Measurements from ENCODE around the gene SMIM1. TPM values are rescaled to one million over a fixed set of nuclear protein-coding genes. Genes with fewer than 3 reads are reported as not detected.

Gene SMIM1
- total and polyA plus RNA-seq, 2 experiments from 2014 or later: 3.2 to 7.2 TPM

DNA sequence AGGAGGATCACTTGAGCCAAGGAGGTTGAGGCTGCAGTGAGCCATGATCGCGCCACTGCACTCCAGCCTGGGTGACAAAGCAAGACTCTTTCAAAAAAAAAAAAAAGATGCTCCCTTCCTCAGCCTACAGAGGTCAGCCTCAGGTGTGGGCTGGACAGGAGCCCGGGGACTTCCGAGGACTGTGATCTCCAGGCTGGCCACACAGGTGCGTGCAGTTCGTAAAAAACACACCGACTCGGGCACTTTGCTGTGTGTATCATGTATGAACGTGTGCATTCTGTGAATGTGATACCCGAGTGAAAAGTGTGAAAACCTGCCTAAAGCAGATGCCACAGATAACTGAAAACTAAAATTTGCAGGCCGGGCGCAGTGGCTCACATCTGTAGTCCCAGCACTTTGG, 28.7 kb upstream of the SMIM1 start (continued):
- TF ChIP-seq, protein P1, sequence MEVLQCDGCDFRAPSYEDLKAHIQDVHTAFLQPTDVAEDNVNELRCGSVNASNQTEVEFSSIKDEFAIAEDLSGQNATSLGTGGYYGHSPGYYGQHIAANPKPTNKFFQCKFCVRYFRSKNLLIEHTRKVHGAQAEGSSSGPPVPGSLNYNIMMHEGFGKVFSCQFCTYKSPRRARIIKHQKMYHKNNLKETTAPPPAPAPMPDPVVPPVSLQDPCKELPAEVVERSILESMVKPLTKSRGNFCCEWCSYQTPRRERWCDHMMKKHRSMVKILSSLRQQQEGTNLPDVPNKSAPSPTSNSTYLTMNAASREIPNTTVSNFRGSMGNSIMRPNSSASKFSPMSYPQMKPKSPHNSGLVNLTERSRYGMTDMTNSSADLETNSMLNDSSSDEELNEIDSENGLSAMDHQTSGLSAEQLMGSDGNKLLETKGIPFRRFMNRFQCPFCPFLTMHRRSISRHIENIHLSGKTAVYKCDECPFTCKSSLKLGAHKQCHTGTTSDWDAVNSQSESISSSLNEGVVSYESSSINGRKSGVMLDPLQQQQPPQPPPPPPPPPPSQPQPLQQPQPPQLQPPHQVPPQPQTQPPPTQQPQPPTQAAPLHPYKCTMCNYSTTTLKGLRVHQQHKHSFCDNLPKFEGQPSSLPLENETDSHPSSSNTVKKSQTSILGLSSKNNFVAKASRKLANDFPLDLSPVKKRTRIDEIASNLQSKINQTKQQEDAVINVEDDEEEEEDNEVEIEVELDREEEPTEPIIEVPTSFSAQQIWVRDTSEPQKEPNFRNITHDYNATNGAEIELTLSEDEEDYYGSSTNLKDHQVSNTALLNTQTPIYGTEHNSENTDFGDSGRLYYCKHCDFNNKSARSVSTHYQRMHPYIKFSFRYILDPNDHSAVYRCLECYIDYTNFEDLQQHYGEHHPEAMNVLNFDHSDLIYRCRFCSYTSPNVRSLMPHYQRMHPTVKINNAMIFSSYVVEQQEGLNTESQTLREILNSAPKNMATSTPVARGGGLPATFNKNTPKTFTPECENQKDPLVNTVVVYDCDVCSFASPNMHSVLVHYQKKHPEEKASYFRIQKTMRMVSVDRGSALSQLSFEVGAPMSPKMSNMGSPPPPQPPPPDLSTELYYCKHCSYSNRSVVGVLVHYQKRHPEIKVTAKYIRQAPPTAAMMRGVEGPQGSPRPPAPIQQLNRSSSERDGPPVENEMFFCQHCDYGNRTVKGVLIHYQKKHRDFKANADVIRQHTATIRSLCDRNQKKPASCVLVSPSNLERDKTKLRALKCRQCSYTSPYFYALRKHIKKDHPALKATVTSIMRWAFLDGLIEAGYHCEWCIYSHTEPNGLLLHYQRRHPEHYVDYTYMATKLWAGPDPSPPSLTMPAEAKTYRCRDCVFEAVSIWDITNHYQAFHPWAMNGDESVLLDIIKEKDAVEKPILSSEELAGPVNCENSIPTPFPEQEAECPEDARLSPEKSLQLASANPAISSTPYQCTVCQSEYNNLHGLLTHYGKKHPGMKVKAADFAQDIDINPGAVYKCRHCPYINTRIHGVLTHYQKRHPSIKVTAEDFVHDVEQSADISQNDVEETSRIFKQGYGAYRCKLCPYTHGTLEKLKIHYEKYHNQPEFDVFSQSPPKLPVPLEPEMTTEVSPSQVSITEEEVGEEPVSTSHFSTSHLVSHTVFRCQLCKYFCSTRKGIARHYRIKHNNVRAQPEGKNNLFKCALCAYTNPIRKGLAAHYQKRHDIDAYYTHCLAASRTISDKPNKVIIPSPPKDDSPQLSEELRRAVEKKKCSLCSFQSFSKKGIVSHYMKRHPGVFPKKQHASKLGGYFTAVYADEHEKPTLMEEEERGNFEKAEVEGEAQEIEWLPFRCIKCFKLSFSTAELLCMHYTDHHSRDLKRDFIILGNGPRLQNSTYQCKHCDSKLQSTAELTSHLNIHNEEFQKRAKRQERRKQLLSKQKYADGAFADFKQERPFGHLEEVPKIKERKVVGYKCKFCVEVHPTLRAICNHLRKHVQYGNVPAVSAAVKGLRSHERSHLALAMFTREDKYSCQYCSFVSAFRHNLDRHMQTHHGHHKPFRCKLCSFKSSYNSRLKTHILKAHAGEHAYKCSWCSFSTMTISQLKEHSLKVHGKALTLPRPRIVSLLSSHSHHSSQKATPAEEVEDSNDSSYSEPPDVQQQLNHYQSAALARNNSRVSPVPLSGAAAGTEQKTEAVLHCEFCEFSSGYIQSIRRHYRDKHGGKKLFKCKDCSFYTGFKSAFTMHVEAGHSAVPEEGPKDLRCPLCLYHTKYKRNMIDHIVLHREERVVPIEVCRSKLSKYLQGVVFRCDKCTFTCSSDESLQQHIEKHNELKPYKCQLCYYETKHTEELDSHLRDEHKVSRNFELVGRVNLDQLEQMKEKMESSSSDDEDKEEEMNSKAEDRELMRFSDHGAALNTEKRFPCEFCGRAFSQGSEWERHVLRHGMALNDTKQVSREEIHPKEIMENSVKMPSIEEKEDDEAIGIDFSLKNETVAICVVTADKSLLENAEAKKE (CRISPR knock-in tag; IDR thresholded peaks at IDR 0.05): no peak
- TF ChIP-seq, protein P2, sequence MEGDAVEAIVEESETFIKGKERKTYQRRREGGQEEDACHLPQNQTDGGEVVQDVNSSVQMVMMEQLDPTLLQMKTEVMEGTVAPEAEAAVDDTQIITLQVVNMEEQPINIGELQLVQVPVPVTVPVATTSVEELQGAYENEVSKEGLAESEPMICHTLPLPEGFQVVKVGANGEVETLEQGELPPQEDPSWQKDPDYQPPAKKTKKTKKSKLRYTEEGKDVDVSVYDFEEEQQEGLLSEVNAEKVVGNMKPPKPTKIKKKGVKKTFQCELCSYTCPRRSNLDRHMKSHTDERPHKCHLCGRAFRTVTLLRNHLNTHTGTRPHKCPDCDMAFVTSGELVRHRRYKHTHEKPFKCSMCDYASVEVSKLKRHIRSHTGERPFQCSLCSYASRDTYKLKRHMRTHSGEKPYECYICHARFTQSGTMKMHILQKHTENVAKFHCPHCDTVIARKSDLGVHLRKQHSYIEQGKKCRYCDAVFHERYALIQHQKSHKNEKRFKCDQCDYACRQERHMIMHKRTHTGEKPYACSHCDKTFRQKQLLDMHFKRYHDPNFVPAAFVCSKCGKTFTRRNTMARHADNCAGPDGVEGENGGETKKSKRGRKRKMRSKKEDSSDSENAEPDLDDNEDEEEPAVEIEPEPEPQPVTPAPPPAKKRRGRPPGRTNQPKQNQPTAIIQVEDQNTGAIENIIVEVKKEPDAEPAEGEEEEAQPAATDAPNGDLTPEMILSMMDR (conservative IDR thresholded peaks at IDR 0.05; ENCODE audit: low read depth in 2 of 2): no peak
- no peak for TF ChIP-seq STAT1 (IDR thresholded peaks at IDR 0.05; ENCODE audit: unreplicated experiment)
- no peak for TF ChIP-seq POLR2AphosphoS5 (IDR thresholded peaks at IDR 0.05; ENCODE audit: low read depth)
- TF ChIP-seq EZH2phosphoT487 (IDR thresholded peaks at IDR 0.05; ENCODE audit: unreplicated experiment): no peak
- no peak for TF ChIP-seq ZNF114 (CRISPR knock-in tag; IDR thresholded peaks at IDR 0.05)
- no peak for TF ChIP-seq EZH2 (IDR thresholded peaks at IDR 0.05; ENCODE audit: low read depth, unreplicated experiment)
- no peak for TF ChIP-seq JUNB (IDR thresholded peaks at IDR 0.05; ENCODE audit: unreplicated experiment)
- no peak for TF ChIP-seq CREB1 (CRISPR knock-in tag; IDR thresholded peaks at IDR 0.05; ENCODE audit: low read depth)

Measured in GM23338 (cell line).